ENCODE data around the gene UBE2F. TPM values are rescaled to one million over a fixed set of nuclear protein-coding genes. Genes with fewer than 3 reads are reported as not detected.

The UBE2F gene
- total and polyA plus RNA-seq, 2 of the 4 experiments (the other 2 are of a cell fraction): 44.6 to 59.8 TPM

- POLR2A ChIA-PET (ENCODE audit: unreplicated experiment): no interaction called here
- no peak overlapping the region for H3K56ac ChIP-seq (ENCODE audit: extremely low read depth, insufficient read depth, low read length)
- H3K79me1 ChIP-seq (ENCODE audit: low read depth in 1 of 2, low read length in 2 of 2): no peaks in the 10 kb centered on the region
- intact Hi-C loops (cut with micrococcal nuclease) (no loop called here), in situ Hi-C loops (cut with MboI; ENCODE audit: low sequenced_read_pairs) (no loop called here), dilution Hi-C loops (cut with HindIII; ENCODE audit: low sequenced_read_pairs, unreplicated experiment) (no loop called here)
- ATAC-seq (ENCODE audit: low read depth): peak; percentile 85
- 0 out of 2 replicates have a peak, but pooled peaks cover 2% of the 10 kb centered on the region for H3K9me3 ChIP-seq (ENCODE audit: control insufficient read depth, insufficient read depth, low read length)
- no peak overlapping the region for H3K14ac ChIP-seq (replicated peaks; ENCODE audit: low read depth, low read length)
- H4K91ac ChIP-seq (ENCODE audit: insufficient read depth, low read depth, low read length): no peak overlapping the region
- H3K4ac ChIP-seq (ENCODE audit: low read depth, low read length): no peak overlapping the region; the same call in 1 of the 2 replicates
- no peak overlapping the region for H2AK9ac ChIP-seq (replicated peaks; ENCODE audit: low read depth, low read length, poor library complexity)
- peaks cover 23% of the 10 kb centered on the region for H3K27me3 ChIP-seq (ENCODE audit: control insufficient read depth, insufficient read depth, low read length)
- peak overlapping the region; percentile 39; the same call in 1 of the 2 replicates for H3K18ac ChIP-seq (ENCODE audit: low read depth, low read length)
- no TSS peak for BruUV-seq (replicated peaks)
- CTCF ChIA-PET: no interaction called here
- H3K23ac ChIP-seq (ENCODE audit: low read depth, low read length): no peak overlapping the region
- 7% methylated on average over 45 of the region's 64 CpGs; no CpG with 5 or more reads in 1 of the 2 experiments for WGBS, 2 experiments (ENCODE audit: extremely low coverage in 2 of 2, insufficient read length in 1 of 2)
- H3K4me1 ChIP-seq (ENCODE audit: control insufficient read depth, insufficient read depth, low read length): peaks cover 2% of the 10 kb centered on the region; the same call in 1 of the 2 replicates
- no peak overlapping the region for H4K8ac ChIP-seq (ENCODE audit: low read depth in 2 of 2, low read length in 2 of 2)
- peak overlapping the region; percentile 29; the same call in 1 of the 2 replicates for H3K9ac ChIP-seq (ENCODE audit: low read depth, low read length)
- H2BK20ac ChIP-seq (ENCODE audit: low read depth, low read length): no peak overlapping the region
- H3K36me3 ChIP-seq (ENCODE audit: control insufficient read depth, insufficient read depth, low read length): no peaks in the 10 kb centered on the region
- peak overlapping the region; percentile 24; the same call in 1 of the 2 replicates for H3K4me3 ChIP-seq (ENCODE audit: insufficient read depth, low read depth, low read length)
- no peaks in the 10 kb centered on the region for H4K20me1 ChIP-seq (ENCODE audit: insufficient read depth, low read length)
- H3K9me1 ChIP-seq (ENCODE audit: insufficient read depth, low read length): no peaks in the 10 kb centered on the region
- peak overlapping the region; percentile 35; the same call in 1 of the 2 replicates for H4K5ac ChIP-seq (ENCODE audit: low read depth, low read length)
- DNase-seq: no peak
- H2BK120ac ChIP-seq (ENCODE audit: low read depth, low read length): no peak overlapping the region
- no peak overlapping the region for H2BK15ac ChIP-seq (ENCODE audit: low read depth, low read length)
- no peak overlapping the region for H3K27ac ChIP-seq (ENCODE audit: insufficient read depth, low read length)
- no peak overlapping the region for H2AK5ac ChIP-seq (ENCODE audit: low read depth, low read length)
- H2BK5ac ChIP-seq (ENCODE audit: low read depth, low read length, poor library complexity, severe bottlenecking): no peak overlapping the region
- H3K4me2 ChIP-seq (ENCODE audit: low read depth, low read length): peak overlapping the region; percentile 48
- peak overlapping the region; percentile 85 for H2AFZ ChIP-seq (replicated peaks; ENCODE audit: low read length, poor library complexity)
- TF ChIP-seq RFX5 (IDR thresholded peaks at IDR 0.05; ENCODE audit: low read depth, low read length): no peak
- no peak for TF ChIP-seq NFE2L2 (IDR thresholded peaks at IDR 0.05; ENCODE audit: low read depth, low read length)
- TF ChIP-seq RAD21 (IDR thresholded peaks at IDR 0.05; ENCODE audit: low read length): no peak
- TF ChIP-seq USF2 (IDR thresholded peaks at IDR 0.05; ENCODE audit: low read depth, low read length): no peak
- no peak for TF ChIP-seq RCOR1 (IDR thresholded peaks at IDR 0.05; ENCODE audit: insufficient replicate concordance, low read length)
- TF ChIP-seq MXI1 (IDR thresholded peaks at IDR 0.05; ENCODE audit: borderline replicate concordance, low read depth, low read length): no peak
- TF ChIP-seq MAFK (IDR thresholded peaks at IDR 0.05; ENCODE audit: low read depth, low read length): no peak
- TF ChIP-seq BHLHE40 (IDR thresholded peaks at IDR 0.05; ENCODE audit: low read depth, low read length): no peak
- TF ChIP-seq MAZ (IDR thresholded peaks at IDR 0.05; ENCODE audit: borderline replicate concordance, low read depth, low read length): no peak
- no peak for TF ChIP-seq SMC3 (IDR thresholded peaks at IDR 0.05; ENCODE audit: low read depth, low read length)
- no peak for TF ChIP-seq CEBPB (IDR thresholded peaks at IDR 0.05; ENCODE audit: low read depth, low read length)
- TF ChIP-seq CTCF (conservative IDR thresholded peaks at IDR 0.05; ENCODE audit: low read depth, low read length): no peak
- TF ChIP-seq ELK1 (IDR thresholded peaks at IDR 0.05; ENCODE audit: borderline replicate concordance, low read depth, low read length): no peak
- TF ChIP-seq CHD1 (IDR thresholded peaks at IDR 0.05; ENCODE audit: low read depth, low read length): no peak
Measured at GRCh38 chr2:237955640-237956401, 11.0 kb upstream of the UBE2F start.
